BLaER1 treated with 17β-estradiol and CSF1 and Interleukin-3, amounts not matched to agents 10 nM and 100 nM (cell line): ENCODE measurements around the gene OLA1.

Experiments
- H3K27ac ChIP-seq, 11 experiments: shearing (Covaris generic); formaldehyde crosslinking; 2 replicates each; pipeline ENCODE4 v1.8.1; 2022
- H3K27me3 ChIP-seq, 11 experiments: shearing (Covaris generic); formaldehyde crosslinking; 2 replicates each; pipeline ENCODE4 v1.8.1; 2022
- H3K36me3 ChIP-seq, 11 experiments: shearing (Covaris generic); formaldehyde crosslinking; 2 replicates each; pipeline ENCODE4 v1.8.1; 2022
- H3K4me1 ChIP-seq, 10 experiments: shearing (Covaris generic); formaldehyde crosslinking; 2 replicates each; pipeline ENCODE4 v1.8.1; 2022
- H3K4me2 ChIP-seq, 11 experiments: shearing (Covaris generic); formaldehyde crosslinking; 2 replicates each; pipeline ENCODE4 v1.8.1; 2022
- H3K4me3 ChIP-seq, 10 experiments: shearing (Covaris generic); formaldehyde crosslinking; 2 replicates each; pipeline ENCODE4 v1.8.1; 2022
- H3K9ac ChIP-seq, 11 experiments: shearing (Covaris generic); formaldehyde crosslinking; 2 replicates each; pipeline ENCODE4 v1.8.1; 2022
- H3K9me3 ChIP-seq, 11 experiments: shearing (Covaris generic); formaldehyde crosslinking; replicated peaks in 1 of 11; 2 replicates each; pipeline ENCODE4 v1.8.1; 2022
- H4K20me1 ChIP-seq, 11 experiments: shearing (Covaris generic); formaldehyde crosslinking; 2 replicates each; pipeline ENCODE4 v1.8.1; 2022
- Cebpa-rat ChIP-seq, 11 experiments: shearing (Covaris generic); IDR thresholded peaks; 2 replicates each; pipeline ENCODE4 v1.8.1; 2022

OLA1 gene

GRCh38 chr2:174070281-174070680 lies 178.1 kb downstream of the OLA1 start:
- no peak for TF ChIP-seq Cebpa-rat (IDR thresholded peaks at IDR 0.05)
- Histone ChIP-seq H3K9ac (no peak overlapping the region), H3K4me1 (peaks cover 14 to 29% (median 22%) of the 10 kb centered on the region in 10 experiments), H3K9me3 (no peaks in the 10 kb centered on the region), H3K27me3 (no peaks in the 10 kb centered on the region), H3K27ac (peak overlapping the region in 1 of 11 experiments; percentile 66; a peak in 1 of 22 replicates), H3K36me3 (peaks cover 11 to 24% (median 19%) of the 10 kb centered on the region in 11 experiments), H4K20me1 (no peaks in the 10 kb centered on the region), H3K4me2 (peak overlapping the region in 2 of 11 experiments; percentile 44 to 73; a peak in 2 of 22 replicates), H3K4me3 (no peak overlapping the region)

DNA sequence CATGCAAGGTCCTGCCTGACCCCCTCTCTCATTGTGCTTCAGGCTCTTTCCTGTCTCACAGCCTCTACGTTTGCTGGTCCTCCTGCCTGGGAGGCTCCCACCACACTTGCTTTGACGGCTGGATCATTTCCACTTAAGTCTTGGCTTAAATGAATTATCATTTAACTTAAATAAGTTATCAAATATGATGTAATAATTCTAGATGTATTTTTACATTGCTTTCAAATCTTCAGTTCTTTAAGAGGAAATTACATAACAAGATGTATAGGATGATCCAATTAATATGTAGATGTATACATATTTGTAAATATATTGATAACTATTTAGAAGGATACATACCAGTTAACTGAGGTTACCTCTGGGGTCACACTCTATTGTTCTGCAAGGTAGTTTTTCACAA lies 180.5 kb downstream of the OLA1 start:
- Histone ChIP-seq H4K20me1 (no peaks in the 10 kb centered on the region), H3K36me3 (peaks cover 0 to 2% (median under 1%) of the 10 kb centered on the region in 11 experiments; a peak in 7 of 22 replicates), H3K27me3 (no peaks in the 10 kb centered on the region), H3K4me1 (peaks cover 13 to 26% (median 18%) of the 10 kb centered on the region in 10 experiments), H3K4me2 (no peak overlapping the region), H3K4me3 (no peak overlapping the region), H3K27ac (no peak overlapping the region), H3K9me3 (no peaks in the 10 kb centered on the region), H3K9ac (no peak overlapping the region)
- TF ChIP-seq Cebpa-rat (IDR thresholded peaks at IDR 0.05) = 0 out of 22 replicates have a peak, but pooled peaks of 1 of the 11 experiments have one; percentile 15

DNA sequence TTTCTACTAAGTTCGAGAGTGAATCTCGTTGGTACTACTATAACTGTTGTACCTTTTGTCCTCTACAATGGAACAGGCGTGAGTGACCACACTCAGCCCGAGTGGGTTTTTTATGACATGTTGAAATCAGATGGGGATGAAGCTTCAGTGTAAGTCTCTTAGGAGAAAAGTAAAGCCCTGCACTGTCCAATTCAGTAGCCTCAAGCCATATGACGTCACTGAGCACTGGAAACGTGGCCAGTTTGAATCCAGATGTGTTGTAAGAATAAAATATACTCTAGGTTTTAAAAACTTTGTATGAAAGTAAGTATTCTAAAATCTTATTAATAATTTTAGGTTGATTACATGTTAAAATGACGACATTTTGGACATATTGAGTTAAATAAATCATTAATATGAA lies 181.5 kb downstream of the OLA1 start:
- H3K4me3 ChIP-seq = no peak overlapping the region
- no peak overlapping the region for H3K27ac ChIP-seq
- H3K36me3 ChIP-seq = no peaks in the 10 kb centered on the region
- peaks cover 4 to 16% (median 9%) of the 10 kb centered on the region in 10 experiments for H3K4me1 ChIP-seq
- no peaks in the 10 kb centered on the region for H3K9me3 ChIP-seq
- no peak overlapping the region for H3K4me2 ChIP-seq
- no peaks in the 10 kb centered on the region for H3K27me3 ChIP-seq
- no peak overlapping the region for H3K9ac ChIP-seq
- no peaks in the 10 kb centered on the region for H4K20me1 ChIP-seq
- no peak for TF ChIP-seq Cebpa-rat (IDR thresholded peaks at IDR 0.05)

- H4K20me1 ChIP-seq = no peaks in the 10 kb centered on the region
- no peak overlapping the region for H3K27ac ChIP-seq
- TF ChIP-seq Cebpa-rat (IDR thresholded peaks at IDR 0.05) = no peak
- no peak overlapping the region for H3K4me2 ChIP-seq
- H3K9me3 ChIP-seq = peaks cover 6 to 14% (median 10%) of the 10 kb centered on the region in 11 experiments; a peak in 20 of 22 replicates
- no peak overlapping the region for H3K4me3 ChIP-seq
- H3K27me3 ChIP-seq = no peaks in the 10 kb centered on the region
- peaks cover 0 to 12% (median 0%) of the 10 kb centered on the region in 10 experiments; a peak in 2 of 20 replicates for H3K4me1 ChIP-seq
- H3K36me3 ChIP-seq = no peaks in the 10 kb centered on the region
- H3K9ac ChIP-seq = no peak overlapping the region
These were observed 184.7 kb downstream of the OLA1 start for GRCh38 chr2:174063492-174064092.

DNA sequence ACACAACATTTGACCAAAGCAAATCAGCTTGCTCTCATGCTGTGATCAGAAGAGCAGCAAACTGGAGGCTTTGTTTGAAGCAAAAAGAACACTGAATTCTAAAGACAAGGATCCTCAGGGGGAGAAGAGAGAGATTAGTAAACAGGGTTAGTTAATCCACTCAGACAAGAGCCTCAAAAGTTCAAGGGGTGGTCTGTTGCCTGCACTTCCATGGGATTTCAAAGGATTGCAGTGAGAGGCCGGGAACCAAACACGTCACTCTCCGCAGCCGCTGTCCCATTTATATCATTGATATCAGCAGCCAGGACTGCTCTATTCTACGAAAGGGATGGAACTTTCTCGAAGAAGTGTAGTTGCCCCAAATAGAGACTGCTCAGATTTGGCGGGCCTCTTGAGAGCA lies 185.4 kb downstream of the OLA1 start:
- no peak for TF ChIP-seq Cebpa-rat (IDR thresholded peaks at IDR 0.05)
- Histone ChIP-seq H4K20me1 (no peaks in the 10 kb centered on the region), H3K9me3 (peaks cover 9 to 17% (median 14%) of the 10 kb centered on the region in 11 experiments; a peak in 20 of 22 replicates), H3K36me3 (no peaks in the 10 kb centered on the region), H3K4me1 (peaks cover 0 to 18% (median 0%) of the 10 kb centered on the region in 10 experiments; a peak in 3 of 20 replicates), H3K27me3 (no peaks in the 10 kb centered on the region), H3K4me3 (no peak overlapping the region), H3K9ac (no peak overlapping the region), H3K27ac (no peak overlapping the region), H3K4me2 (no peak overlapping the region)

GRCh38 chr2:174059884-174060244 lies 188.5 kb downstream of the OLA1 start:
- no peak for TF ChIP-seq Cebpa-rat (IDR thresholded peaks at IDR 0.05)
- Histone ChIP-seq H3K4me1 (peaks cover 0 to 28% (median 1%) of the 10 kb centered on the region in 10 experiments; a peak in 8 of 20 replicates), H3K27me3 (no peaks in the 10 kb centered on the region), H3K9ac (no peak overlapping the region), H4K20me1 (no peaks in the 10 kb centered on the region), H3K36me3 (no peaks in the 10 kb centered on the region), H3K4me3 (no peak overlapping the region), H3K9me3 (peaks cover 9 to 36% (median 17%) of the 10 kb centered on the region in 11 experiments; a peak in 20 of 22 replicates), H3K27ac (no peak overlapping the region), H3K4me2 (peak overlapping the region in 1 of 11 experiments; percentile 11; a peak in 1 of 22 replicates)

GRCh38 chr2:174059178-174059883 lies 189.0 kb downstream of the OLA1 start:
- H3K9me3 ChIP-seq = peaks cover 9 to 36% (median 17%) of the 10 kb centered on the region in 11 experiments; a peak in 20 of 22 replicates
- no peaks in the 10 kb centered on the region for H3K36me3 ChIP-seq
- peaks cover 0 to 33% (median 5%) of the 10 kb centered on the region in 10 experiments; a peak in 9 of 20 replicates for H3K4me1 ChIP-seq
- H3K9ac ChIP-seq = no peak overlapping the region
- H4K20me1 ChIP-seq = no peaks in the 10 kb centered on the region
- TF ChIP-seq Cebpa-rat (IDR thresholded peaks at IDR 0.05) = no peak
- H3K27me3 ChIP-seq = no peaks in the 10 kb centered on the region
- H3K4me3 ChIP-seq = no peak overlapping the region
- peak overlapping the region in 1 of 11 experiments; percentile 11; a peak in 1 of 22 replicates for H3K4me2 ChIP-seq
- no peak overlapping the region for H3K27ac ChIP-seq

- H3K4me3 ChIP-seq = no peak overlapping the region
- no peaks in the 10 kb centered on the region for H4K20me1 ChIP-seq
- no peak for TF ChIP-seq Cebpa-rat (IDR thresholded peaks at IDR 0.05)
- no peak overlapping the region for H3K27ac ChIP-seq
- no peaks in the 10 kb centered on the region for H3K36me3 ChIP-seq
- H3K9ac ChIP-seq = no peak overlapping the region
- no peaks in the 10 kb centered on the region for H3K27me3 ChIP-seq
- peak overlapping the region in 2 of 11 experiments; percentile 3 to 18; a peak in 1 of 22 replicates for H3K4me2 ChIP-seq
- peaks cover 0 to 41% (median 7%) of the 10 kb centered on the region in 10 experiments; a peak in 12 of 20 replicates for H3K4me1 ChIP-seq
- H3K9me3 ChIP-seq = peaks cover 9 to 36% (median 17%) of the 10 kb centered on the region in 11 experiments; a peak in 20 of 22 replicates
These were observed 189.9 kb downstream of the OLA1 start for GRCh38 chr2:174058456-174058855.

DNA sequence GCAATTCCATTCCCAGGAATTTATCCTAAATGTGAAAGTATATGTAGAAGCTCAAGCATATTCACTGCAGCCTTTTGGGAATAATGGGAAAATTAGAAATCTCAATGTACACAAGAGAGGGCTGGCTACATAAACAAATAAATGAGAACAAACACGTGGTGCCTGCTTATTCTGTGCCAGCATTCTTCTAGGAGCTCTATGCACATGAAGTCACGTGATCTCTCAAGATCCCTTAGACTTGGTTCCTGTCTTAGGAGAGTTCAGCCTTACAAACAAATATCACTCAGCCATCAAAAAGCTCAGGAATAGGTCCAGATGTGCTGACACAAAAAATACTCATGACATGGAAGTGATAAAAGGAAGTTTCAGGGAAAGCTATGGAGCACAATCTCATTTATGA lies 190.3 kb downstream of the OLA1 start:
- no peaks in the 10 kb centered on the region for H4K20me1 ChIP-seq
- H3K4me1 ChIP-seq = peaks cover 0 to 41% (median 7%) of the 10 kb centered on the region in 10 experiments; a peak in 12 of 20 replicates
- no peak for TF ChIP-seq Cebpa-rat (IDR thresholded peaks at IDR 0.05)
- no peak overlapping the region for H3K9ac ChIP-seq
- H3K4me3 ChIP-seq = no peak overlapping the region
- peak overlapping the region in 2 of 11 experiments; percentile 3 to 18; a peak in 2 of 22 replicates for H3K4me2 ChIP-seq
- H3K27me3 ChIP-seq = no peaks in the 10 kb centered on the region
- no peak overlapping the region for H3K27ac ChIP-seq
- H3K9me3 ChIP-seq = peaks cover 9 to 36% (median 17%) of the 10 kb centered on the region in 11 experiments; a peak in 20 of 22 replicates
- no peaks in the 10 kb centered on the region for H3K36me3 ChIP-seq
